HepG2 (cell line): ENCODE data around the gene PPM1F. TPM values are rescaled to one million over a fixed set of nuclear protein-coding genes. Genes with fewer than 3 reads are reported as not detected.

Source experiments
- ARID5B ChIP-seq: IDR thresholded peaks from 2 replicates; pipeline ENCODE4 v1.4.0; 2020; ENCODE audit warnings: mild to moderate bottlenecking, missing genetic modification reagents
- ATF2 ChIP-seq: sonication (generic); formaldehyde crosslinking; IDR thresholded peaks from 2 replicates; pipeline ENCODE4 v1.4.0; 2020; ENCODE audit warnings: missing genetic modification reagents
- CBX2 ChIP-seq, 2 experiments: fragments of 200-600 bp in 1 of 2; sonication (generic); formaldehyde crosslinking in 1 of 2; IDR thresholded peaks; 2 replicates each; pipeline versions ENCODE4 v1.7.0 to v1.8.1; 2018 to 2022; ENCODE audit warnings: low read depth in 2 of 2, low read length in 1 of 2, mild to moderate bottlenecking in 1 of 2, missing genetic modification reagents in 1 of 2
- MEF2D ChIP-seq: sonication (generic); formaldehyde crosslinking; IDR thresholded peaks from 2 replicates; pipeline ENCODE4 v1.5.1; 2020; ENCODE audit warnings: mild to moderate bottlenecking, missing genetic modification reagents
- MYNN ChIP-seq: sonication (generic); formaldehyde crosslinking; IDR thresholded peaks from 2 replicates; pipeline ENCODE4 v1.4.0; 2020; ENCODE audit warnings: mild to moderate bottlenecking, low read depth, missing genetic modification reagents
- TCF12 ChIP-seq, 2 experiments: fragments of 450-650 bp in 1 of 2; sonication (generic) in 1 of 2; formaldehyde crosslinking in 1 of 2; IDR thresholded peaks; 2 replicates each; pipeline versions ENCODE4 v1.6.1 to v1.8.0; 2017 to 2022; ENCODE audit warnings: antibody characterized with exemption in 1 of 2, mild to moderate bottlenecking in 1 of 2, missing genetic modification reagents in 1 of 2, moderate library complexity in 1 of 2
- THAP7 ChIP-seq: sonication (generic); formaldehyde crosslinking; IDR thresholded peaks from 2 replicates; pipeline ENCODE4 v1.8.1; 2023; ENCODE audit warnings: mild to moderate bottlenecking, missing genetic modification reagents
- YY1 ChIP-seq: IDR thresholded peaks from 2 replicates; pipeline ENCODE4 v1.6.1; 2011; ENCODE audit warnings: low read length, low read depth, moderate library complexity, mild to moderate bottlenecking; ENCODE audit not compliant: insufficient read depth, insufficient replicate concordance
- ZNF136 ChIP-seq: sonication (generic); formaldehyde crosslinking; IDR thresholded peaks from 2 replicates; pipeline ENCODE4 v1.8.1; 2022; ENCODE audit warnings: low read depth, mild to moderate bottlenecking, moderate library complexity, missing genetic modification reagents
- ZNF232 ChIP-seq: sonication (generic); formaldehyde crosslinking; IDR thresholded peaks from 2 replicates; pipeline ENCODE4 v1.4.0; 2020; ENCODE audit warnings: missing genetic modification reagents, borderline replicate concordance
- ZNF431 ChIP-seq: sonication (generic); formaldehyde crosslinking; IDR thresholded peaks from 2 replicates; pipeline ENCODE4 v1.9.0; 2022; ENCODE audit warnings: missing genetic modification reagents, low read depth, mild to moderate bottlenecking, borderline replicate concordance
- ZNF616 ChIP-seq: sonication (generic); formaldehyde crosslinking; IDR thresholded peaks from 2 replicates; pipeline ENCODE4 v1.5.0; 2020; ENCODE audit warnings: low read depth, mild to moderate bottlenecking, missing genetic modification reagents
- ZNF704 ChIP-seq: sonication (generic); formaldehyde crosslinking; IDR thresholded peaks from 2 replicates; pipeline ENCODE4 v1.8.1; 2023; ENCODE audit warnings: mild to moderate bottlenecking, inconsistent platforms, moderate library complexity, missing genetic modification reagents, borderline replicate concordance
- polyA plus RNA-seq, 8 experiments: library from polyadenylated mRNA; depleted of rRNA in 3 of 8; stranded (reverse) in 7 of 8; unstranded in 1 of 8; fragments of >200 nt; fragmentation: Illumina TruSeq in 4 of 8; extraction: Trizol in 4 of 8; gene quantifications; 2 replicates each; pipeline versions ENCODE4 v1.2.1 to v1.2.3, GENCODE V29; 2011 to 2016; ENCODE audit warnings: low read depth in 4 of 8, missing spikeins in 1 of 8, mixed read lengths in 1 of 8; ENCODE audit not compliant: insufficient read depth in 1 of 8
- total RNA-seq, 5 experiments: library from RNA; depleted of rRNA; stranded (reverse); fragments of >200 nt; fragmentation: Illumina TruSeq; extraction: Trizol; gene quantifications; 2 replicates each; pipeline ENCODE4 v1.2.3, GENCODE V29; 2016; ENCODE audit warnings: low read depth in 1 of 5

Gene PPM1F
- total and polyA plus RNA-seq, 2 of the 13 experiments (the other 11 are each of a cell fraction or from before 2014, with no cell fraction given): 11.0 to 19.6 TPM

GRCh38 chr22:21982338-21982965, 29.8 kb upstream of the PPM1F start, which contains the start of gene TOP3B (continued):
- TF ChIP-seq TCF12 (IDR thresholded peaks at IDR 0.05) (no peak), TCF12 (CRISPR knock-in tag; IDR thresholded peaks at IDR 0.05) (no peak), ARID5B (peak; percentile 81), MYNN (CRISPR knock-in tag) (peak; percentile 84; the same call in 1 of the 2 replicates), THAP7 (no peak), YY1 (peak; percentile 85), ZNF136 (CRISPR knock-in tag) (no peak; the same call in 1 of the 2 replicates), ZNF232 (CRISPR knock-in tag) (peak; percentile 93; the same call in 1 of the 2 replicates), ZNF431 (CRISPR knock-in tag) (no peak), CBX2 (IDR thresholded peaks at IDR 0.05; ENCODE audit: low read depth, low read length) (no peak; the same call in 1 of the 2 replicates), CBX2 (CRISPR knock-in tag; IDR thresholded peaks at IDR 0.05; ENCODE audit: low read depth) (no peak), ZNF704 (CRISPR knock-in tag) (peak; percentile 89; the same call in 1 of the 2 replicates), ZNF616 (CRISPR knock-in tag) (no peak; the same call in 1 of the 2 replicates), ATF2 (CRISPR knock-in tag) (peak; percentile 89), MEF2D (CRISPR knock-in tag) (peak; percentile 61)
